ENCODE data around the gene DAPK2. TPM values are rescaled to one million over a fixed set of nuclear protein-coding genes. Genes with fewer than 3 reads are reported as not detected.
A peak's percentile ranks its signal among the peaks of the same experiment; 100 is the strongest.

DAPK2 gene
- total and polyA plus RNA-seq, 2 of the 13 experiments (the other 11 are each of a cell fraction or from before 2014, with no cell fraction given), result 0.33 to 0.63 TPM

- TF ChIP-seq MNT (IDR thresholded peaks at IDR 0.05), result 0 out of 2 replicates have a peak, but pooled peaks have one; percentile 9
- TF ChIP-seq ZNF678 (CRISPR knock-in tag; IDR thresholded peaks at IDR 0.05), result no peak
- TF ChIP-seq ZNF550 (CRISPR knock-in tag; IDR thresholded peaks at IDR 0.05; ENCODE audit: borderline replicate concordance), result no peak
- peak; percentile 59; the same call in 1 of the 2 replicates for TF ChIP-seq MAX (IDR thresholded peaks at IDR 0.05)
- TF ChIP-seq FOSL2 (CRISPR knock-in tag; IDR thresholded peaks at IDR 0.05), result peak; percentile 91
- TF ChIP-seq ARID5B (CRISPR knock-in tag; IDR thresholded peaks at IDR 0.05), result peak; percentile 59
- peak; percentile 79; the same call in 1 of the 2 replicates for TF ChIP-seq RXRB (CRISPR knock-in tag; IDR thresholded peaks at IDR 0.05; ENCODE audit: borderline replicate concordance)
- TF ChIP-seq ISL2 (CRISPR knock-in tag; IDR thresholded peaks at IDR 0.05), result no peak
- peak; percentile 59; the same call in 1 of the 2 replicates for TF ChIP-seq SOX5 (CRISPR knock-in tag; IDR thresholded peaks at IDR 0.05; ENCODE audit: borderline replicate concordance)
- peak; percentile 50; the same call in 1 of the 2 replicates for TF ChIP-seq SALL1 (CRISPR knock-in tag; IDR thresholded peaks at IDR 0.05)
- TF ChIP-seq BHLHE40 (IDR thresholded peaks at IDR 0.05; ENCODE audit: low read length), result peak; percentile 98
These were observed 41.7 kb downstream of the DAPK2 start (continued) for GRCh38 chr15:64004587-64004986.

Measured in HepG2 (cell line).